Effector CD8-positive, alpha-beta T cell (primary cell): ENCODE measurements around the gene ZNF664.

Experiments
- DNase-seq: peaks from one replicate; lab custom pipeline; 2025; lab: John Stamatoyannopoulos, UW

Gene ZNF664

DNA sequence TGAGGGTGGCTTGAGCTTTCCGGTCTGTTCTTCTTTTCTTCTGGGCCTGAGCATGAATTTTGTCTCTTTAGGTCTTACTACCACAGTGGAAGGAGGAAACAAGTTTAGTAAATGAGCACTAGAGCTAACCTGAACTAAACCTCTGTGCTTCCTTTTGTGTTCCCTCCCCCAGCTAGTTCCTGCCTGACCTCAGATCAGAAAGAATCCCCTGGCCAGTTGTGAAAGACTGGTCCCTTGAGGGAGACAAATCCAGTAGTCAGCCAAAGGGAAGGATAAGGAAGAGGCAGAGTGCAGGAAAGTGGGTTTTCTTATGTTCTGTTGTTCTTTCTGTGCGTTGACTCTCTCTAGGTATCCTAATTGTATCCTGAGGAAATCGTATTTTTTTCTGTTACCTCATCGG lies 17.5 kb downstream of the ZNF664 start:
- no peak for DNase-seq

DNA sequence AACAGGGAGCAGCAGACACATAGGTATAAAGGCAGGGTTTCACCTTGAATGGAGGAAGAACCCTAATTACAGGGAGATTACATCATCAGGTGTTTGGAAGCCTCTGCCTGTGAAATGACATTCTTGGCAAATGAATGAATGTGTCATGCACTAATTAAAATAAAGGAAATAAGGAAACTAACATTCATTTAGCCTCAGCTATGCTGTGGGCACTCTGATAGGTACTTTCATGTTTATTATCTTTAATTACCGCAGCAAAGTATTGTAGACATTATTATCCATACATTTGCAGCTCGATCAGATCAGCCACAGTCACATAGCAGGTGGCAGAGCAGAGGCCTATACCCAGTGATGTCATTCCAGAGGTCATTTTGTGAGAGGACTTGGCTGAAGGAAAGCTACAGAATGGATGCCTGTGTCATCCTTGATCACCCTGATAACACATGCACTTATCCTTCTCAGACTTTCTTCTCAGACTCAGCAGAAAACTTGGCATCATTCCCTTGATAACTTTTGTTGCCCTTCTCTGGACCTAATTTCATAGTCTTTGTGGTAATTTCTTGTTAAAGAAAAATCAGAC lies 18.4 kb downstream of the ZNF664 start:
- DNase-seq = no peak

DNA sequence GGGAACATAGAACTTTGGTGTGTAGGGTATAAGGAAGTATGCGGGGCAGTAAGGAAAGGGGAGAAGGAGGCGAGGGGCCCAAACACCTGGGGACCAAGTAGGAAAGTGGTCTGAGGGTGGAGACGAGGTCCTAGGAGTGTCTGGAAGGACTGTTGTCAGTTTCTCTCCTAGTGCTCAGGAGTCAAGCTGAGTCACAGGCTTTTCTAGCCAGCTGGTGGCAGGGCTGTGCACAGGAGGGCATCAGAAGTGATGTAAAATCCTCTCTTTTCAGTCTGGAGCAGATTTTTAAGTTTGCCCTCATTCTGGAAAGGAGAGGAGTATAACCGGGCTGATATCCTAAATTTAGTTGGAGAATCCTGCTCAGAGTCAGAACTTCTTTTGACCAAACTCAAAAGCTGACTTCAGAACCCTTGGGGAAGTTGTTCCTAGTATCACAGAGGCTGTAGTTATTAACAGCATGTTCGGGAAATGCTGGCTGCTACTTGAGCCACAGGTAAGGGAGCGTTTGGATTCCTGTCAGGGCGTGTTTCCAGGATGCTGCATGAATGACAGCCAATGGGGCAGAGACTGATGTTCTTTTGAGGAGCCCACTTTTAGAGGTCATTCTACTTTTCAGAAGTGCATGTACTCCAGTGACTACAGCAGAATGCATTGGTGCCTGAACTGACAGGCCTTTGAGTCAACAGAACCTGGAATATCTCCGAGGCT lies 19.3 kb downstream of the ZNF664 start:
- DNase-seq = no peak

DNA sequence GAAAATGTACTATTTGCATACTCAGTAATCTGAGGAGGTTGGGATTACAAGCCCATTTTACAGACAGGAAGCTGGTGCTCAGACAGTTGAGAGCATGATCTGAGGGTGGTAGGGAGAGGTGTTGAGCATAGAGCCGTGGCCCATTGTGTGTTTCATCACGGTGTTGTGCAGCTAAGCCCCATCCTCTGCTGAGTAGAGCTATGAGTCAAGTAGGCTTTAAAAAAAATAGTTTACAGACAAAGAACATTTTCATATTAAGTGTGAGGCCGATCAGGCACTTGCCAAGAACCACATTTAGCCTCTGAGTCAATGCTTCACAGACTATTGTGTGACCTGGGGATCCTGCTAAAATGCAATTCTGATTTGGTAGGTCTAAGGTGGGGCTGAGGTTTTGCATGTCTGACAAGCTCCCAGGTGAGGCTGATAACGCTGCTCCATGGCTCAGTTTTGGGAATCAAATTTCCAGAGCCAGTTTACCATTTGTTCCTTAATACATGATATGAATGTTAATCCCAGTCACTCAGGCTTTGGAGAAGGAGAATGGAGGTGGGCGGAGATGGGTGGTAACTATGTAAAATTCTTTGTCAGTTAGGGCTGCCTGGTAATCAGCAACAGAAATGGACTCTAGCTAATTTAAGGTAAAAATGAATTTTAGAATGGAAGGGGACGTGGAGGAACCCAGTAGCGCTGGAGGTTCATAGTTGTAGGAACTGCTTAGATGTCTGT lies 22.2 kb downstream of the ZNF664 start:
- DNase-seq = no peak

DNA sequence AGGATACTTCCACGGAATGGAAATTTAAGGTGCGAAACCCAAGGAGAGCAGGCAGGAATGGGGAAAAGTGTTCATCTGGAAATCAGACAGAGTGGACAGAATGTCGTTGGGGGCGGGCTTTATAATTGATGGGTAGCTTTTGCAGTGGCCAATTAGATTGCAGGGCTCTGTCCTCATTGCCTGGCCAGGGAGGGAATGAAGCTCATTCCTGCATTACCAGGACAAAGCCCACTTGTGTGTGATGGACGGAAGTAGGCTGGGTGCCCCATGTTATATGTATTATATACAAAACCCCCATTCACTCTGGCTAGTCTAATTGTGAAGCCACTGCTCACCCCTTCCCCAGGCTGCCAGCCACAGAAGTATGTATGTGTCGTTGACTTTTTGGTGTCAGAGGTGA lies 23.6 kb downstream of the ZNF664 start:
- DNase-seq = no peak

DNA sequence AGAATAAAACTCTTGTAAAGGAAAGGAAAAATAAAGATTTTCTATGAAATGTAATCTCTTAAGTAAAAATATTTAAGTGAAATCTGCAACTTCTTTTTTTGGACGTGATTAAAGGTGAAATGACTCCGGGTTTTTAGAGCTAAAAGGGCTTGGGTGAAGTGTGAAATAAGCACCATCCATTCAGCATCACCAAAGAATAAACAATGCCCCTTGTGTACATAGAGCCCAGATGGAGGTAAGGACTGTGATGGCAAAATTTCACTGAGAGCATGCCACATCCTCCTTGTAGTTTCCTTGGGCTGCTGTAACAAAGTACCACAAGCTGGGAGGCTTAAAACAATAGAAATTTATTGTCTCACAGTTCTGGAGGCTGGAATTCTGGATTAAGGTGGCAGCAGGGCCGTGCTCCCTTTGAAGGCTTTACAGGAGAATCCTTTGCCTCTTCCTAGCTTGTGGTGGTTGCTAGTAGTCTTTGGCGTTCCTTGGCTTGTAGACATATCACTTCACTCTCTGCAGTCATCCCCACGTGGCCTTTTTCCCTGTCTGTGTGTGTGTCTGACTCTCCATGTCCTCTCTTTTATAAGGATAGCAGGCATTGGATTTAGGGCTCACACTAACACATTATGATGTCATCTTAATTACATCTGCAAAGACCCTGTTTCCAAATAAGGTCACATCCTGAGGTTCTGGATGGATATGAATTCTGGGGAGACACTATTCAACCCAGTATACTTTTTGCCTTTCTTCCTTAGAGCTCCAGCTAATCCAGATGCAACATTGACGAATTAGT lies 24.2 kb downstream of the ZNF664 start:
- DNase-seq = no peak

DNA sequence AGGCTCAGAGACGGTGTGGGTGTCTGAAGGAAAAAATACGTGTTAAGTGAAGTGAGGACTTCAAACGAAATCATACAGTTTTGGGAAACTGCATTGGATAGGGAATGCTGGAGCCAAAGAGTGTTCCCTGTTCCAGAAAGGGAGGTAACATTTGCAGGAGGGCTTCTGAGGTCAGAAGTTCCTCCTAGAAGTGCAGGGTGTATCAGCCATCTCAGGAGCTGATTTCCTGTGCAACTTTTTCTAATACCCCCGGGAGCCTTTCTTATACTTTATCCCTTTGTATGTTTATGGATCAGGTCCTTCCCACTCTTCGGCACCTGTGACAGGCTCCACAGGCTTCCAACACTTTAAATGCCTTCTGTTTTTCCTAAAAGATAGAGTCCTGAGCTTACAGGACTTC lies 24.9 kb downstream of the ZNF664 start:
- DNase-seq = no peak

DNA sequence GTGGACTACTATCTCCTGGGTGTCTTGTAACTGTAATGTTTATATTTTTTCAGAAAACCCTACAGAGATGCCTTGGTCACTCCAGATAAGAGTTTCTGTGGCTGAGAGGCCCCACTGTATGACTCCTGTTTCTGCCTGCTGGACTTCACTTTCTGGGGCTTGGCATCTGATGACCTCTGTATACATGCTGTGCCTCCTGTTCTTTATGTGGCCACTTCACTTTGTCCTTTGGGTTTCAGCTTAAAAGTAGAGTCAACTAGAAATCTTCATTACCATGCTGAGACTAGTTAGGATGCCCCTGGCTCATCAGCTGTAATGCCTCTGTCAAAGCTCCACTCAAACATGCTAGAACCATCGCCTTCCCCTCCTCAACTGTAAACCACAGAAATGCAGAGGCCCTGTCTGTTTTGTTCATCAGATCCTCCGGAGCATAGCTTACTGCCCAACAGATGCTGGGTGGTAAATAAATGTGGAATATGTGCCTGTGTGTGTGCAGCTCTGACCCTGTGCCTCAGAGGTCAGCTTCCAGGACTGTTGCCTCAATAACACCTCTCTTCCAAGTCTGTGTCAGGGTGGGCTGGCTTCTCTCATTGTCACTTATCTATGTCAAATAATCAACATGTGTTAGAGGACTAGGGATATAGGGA lies 25.5 kb downstream of the ZNF664 start:
- no peak for DNase-seq

DNA sequence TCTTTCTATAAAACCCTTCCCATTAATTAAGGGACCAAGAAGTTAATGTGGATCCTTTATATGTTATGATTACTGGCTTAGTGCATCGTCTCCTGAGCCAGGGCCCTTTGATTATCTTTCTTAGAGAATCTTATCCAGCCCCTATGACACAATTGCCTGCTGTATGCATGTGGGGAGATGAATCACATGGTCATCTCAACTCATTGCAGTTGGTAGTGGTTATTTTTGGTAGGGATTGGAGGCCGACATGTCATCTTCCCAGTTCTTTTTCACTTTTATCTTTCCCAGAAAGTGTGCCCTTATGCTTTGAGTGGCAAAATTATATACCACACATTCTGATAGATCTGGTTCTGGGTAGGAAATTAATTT lies 26.0 kb downstream of the ZNF664 start:
- DNase-seq = no peak

DNA sequence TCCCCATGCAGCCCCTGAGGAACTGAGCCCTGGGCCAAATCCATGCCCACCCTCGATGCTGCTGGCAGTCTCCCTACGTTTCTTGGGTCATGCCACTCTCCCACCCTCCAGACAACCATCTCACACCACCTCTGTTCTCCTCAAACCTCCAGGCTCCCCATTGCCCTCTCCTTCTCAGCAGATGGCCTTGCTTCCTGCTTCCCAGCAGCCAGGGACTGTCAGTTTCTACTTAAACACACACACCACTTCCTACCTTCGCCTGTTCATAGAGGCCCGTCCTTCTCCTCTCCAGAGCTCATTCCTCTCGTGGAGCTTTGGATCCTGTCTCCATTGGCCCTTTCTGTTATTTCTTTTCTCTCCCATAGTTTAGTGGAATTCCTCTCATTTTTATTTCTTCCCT lies 27.1 kb downstream of the ZNF664 start:
- DNase-seq = no peak

DNA sequence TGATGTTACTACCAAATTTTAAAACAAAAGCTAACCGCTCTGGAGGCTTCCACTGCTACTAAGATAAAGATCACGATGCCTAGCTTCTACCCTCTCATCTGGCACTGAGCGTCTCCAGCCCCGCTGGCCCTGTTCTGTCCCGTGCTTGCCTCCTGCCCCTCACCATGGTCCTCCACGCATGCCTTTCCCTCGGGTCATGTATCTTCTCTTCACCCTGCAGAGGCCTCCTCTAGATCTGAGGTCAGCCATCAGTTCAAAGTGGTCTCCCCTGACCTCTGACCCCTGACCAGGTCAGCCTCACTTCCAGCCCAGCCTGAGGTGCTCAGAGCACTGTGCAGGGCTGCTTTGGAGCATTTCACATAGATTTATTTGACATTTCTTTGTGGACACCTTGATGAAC lies 28.3 kb downstream of the ZNF664 start:
- no peak for DNase-seq

DNA sequence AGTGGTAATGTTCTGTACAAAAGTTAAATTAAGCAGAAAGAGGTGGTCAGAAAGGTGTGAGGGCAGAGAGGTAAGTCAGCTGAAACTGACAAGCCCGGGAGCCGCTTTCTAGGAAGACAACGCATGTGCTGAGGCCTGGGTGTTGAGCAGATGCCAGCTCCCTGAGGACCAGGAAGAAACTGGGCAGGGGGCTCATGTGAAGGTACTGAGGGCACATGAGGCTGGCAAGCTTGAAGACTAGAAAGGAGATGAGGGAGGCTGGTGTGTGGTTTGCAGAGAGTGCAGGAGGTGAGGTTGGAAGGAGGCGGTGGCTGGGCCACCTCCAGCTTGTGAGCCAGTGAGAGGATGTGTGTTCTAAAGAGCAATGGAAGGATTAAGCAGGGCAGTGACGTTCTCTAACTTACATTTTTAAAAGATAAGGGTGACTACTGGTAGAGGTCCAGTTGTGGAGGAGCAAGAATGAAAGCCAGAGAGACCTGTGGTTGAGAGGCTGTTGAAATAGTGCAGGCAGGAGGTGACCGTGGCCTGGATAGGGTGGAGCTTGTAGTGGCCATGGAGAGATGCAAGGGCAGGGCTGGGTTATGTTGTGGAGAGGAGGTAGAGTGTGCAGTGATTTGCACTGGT lies 29.1 kb downstream of the ZNF664 start:
- DNase-seq = no peak

DNA sequence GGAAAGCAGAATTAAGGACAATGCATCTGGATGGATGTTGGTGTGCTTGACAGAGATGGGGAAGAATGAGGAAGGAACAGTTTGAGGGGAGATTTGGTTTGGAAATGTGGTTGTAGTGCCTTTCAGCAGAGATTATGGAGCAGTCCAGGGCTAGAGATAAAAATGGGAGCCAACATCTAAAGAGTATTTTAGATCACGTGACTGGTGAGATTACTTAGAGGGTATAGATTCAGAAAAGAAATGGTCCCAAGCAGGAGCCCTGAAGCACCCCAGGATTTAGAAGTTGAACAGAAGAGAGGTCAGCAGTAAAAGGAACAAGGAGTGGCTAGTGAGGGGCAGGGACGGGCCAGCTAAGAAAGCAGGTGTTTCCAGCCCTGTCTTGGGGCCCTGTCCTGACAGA lies 29.6 kb downstream of the ZNF664 start:
- no peak for DNase-seq

DNA sequence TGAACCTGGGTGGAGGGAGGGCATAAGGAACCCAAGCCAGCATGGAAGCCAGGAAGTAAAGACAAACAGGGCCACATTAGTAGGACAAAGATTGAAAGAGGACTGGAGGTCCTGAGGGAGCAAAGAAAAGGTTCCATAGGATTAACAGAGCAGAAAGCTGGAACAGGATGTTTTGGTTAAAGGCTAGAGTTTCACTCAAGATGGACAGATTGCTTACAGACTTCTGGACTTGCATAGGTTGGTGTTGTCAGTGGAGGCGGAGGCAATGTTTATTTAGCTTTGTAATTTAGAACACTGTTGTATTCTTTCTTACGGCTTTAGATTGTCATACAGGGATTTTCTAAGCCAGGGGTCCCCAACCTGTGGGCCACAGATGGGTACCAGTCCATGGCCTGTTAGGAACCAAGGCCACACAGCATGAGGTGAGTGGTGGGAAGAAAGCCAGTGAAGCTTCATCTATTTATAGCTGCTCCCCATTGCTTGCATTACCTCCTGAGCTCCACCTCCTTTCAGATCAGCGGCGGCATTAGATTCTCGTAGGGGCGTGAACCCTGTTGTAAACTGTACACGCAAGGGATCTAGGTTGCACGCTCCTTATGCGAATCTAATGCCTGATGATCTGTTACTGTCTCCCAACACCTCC lies 31.3 kb downstream of the ZNF664 start:
- no peak for DNase-seq

DNA sequence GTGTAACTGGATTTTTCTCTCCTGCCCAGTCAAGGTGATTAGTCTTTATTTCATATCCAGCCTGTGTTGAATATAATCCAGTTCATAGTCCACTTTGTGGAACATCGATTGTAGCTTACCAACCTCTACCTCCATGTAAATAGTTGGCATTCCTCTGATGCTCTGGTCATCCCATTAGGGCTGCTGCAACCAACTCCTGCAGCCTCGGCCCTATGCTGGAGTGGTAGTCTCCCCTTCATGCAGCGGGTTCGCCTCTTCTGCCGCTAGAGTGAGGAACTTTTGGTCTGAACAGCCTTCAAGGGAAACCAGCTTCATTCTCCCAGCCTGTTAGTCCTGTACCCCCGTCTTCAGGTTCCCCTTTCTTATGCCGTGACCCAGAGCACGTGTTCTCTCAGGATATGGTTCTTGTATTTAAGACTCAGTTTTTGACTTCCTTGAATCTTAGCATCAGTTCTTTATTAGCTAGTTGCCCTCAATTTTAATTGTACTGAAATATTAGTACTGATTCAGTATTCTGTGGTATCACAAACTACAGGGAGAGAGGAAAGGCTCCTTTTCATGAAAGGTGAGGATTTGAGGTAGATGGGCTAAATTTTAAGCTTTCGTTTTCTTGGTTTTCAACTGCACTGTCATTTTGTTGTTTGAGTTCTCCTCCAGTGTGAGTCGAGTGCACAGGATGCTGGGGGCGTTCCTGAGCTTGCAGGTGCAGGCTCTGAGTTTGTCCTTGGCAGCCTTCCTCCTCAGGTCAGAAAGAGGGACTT lies 33.2 kb downstream of the ZNF664 start:
- no peak for DNase-seq

DNA sequence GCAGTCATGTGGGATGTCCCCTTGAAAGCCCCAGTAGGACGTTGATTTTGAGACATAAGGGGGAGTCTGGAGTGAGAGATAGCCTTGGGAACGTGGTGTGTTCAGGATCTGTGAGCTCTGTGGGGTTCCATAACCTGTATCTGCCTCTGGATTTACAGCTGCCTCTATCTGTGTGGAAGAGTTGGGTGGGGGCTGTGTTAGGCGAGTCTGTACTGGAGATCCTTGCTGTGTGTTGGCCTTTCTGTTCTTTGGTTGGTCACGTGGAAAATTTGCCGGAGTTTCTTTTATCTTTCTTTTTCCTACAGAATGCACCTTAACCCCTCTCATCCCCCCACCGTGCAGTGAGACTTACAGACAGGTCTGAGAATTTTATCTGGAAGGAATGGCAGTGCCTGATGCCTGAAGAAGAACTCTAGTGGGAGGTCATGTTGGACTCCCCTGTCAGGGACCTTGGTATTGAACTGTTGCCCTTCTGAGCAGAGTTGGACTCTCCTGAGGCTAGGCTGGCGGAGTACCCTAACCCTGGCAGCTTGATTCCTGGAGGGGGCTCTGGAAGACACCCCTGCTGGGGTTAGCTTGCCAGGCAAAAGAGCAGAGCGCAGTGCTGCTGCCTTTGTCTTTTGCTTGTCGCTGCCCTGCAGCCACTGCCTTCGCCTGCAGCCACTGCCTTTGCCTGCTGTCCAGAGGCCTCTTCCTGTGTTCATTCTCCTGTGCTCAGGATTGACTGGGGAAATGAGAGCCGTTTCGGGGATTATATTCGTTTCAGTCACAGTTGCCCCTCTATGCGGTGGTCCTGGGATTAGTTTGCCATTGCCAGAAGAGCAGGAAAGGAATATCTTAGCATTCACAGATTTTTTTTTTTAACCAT lies 34.1 kb downstream of the ZNF664 start:
- DNase-seq = no peak

DNA sequence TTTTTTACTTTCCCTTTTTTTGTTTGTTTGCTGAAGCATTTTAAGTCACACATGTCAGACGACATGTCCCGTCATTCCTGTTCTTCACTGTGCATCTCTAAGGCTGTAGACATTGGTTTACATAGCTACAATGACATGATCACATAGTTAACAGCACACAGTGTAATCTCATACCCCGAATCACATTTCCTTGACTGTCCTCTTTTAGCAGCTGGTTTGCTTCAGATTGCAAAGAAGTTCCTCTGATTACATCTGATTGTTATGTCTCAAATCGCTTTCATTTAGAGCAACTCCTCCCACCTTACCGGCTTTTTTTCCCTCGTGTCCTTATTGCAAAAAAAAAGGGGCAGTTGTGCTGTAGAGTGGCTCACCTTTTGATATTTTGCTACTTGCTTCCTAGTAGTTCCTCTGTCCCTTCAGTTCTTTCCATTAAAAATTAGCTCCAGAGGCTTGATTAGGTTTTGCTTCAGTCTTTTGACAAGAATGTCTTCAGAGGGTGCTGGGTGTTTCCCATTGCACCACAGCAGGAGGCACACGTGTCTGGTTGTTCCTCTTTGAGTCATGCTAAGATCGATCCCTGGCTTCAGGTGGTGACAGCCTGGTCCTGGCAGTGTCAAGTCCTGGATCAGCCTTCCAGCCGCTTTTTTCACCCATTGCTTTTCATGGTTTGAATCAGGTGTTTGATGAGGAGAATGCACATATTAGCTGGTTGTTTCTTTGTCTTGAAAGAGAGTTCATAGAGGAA lies 35.0 kb downstream of the ZNF664 start:
- DNase-seq = no peak

DNA sequence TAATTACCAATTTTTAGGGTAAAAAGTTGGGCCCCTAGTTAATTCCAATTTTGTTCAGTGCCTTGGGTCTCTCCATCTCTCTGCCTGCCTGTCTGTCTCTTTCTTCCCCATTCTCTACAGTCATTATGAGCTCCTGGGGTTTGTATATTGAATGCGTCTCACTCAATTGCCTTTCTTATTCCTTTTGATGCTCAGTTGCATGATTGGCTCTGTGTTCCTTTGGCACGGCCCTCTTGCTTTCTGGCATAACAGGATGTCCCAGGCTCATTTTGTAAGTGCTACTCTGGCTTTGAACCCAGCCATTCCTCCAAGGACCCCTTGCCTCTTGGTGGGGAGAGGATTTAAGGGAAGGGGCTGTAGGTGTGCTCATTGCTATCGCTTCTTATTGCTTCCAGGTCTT lies 35.6 kb downstream of the ZNF664 start:
- no peak for DNase-seq

DNA sequence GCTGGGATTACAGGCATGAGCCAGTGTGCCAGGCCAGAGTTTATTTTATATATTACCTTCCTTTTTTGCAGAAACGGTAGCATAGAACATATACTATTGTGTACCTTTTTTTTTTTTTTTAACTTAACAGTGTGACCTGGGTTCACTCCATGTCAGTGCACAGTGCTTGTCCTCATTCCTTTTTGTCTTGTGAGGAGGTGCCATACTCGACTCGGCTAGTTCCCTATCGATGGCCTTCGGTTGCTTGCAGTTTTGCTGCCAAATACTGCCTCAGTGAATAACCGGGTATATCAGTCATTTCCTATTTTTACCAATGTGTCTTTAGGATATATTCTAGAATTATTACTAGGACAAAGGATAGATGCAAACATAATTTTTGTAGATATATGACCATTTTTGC lies 36.8 kb downstream of the ZNF664 start:
- no peak for DNase-seq
